IMR-90 (cell line): ENCODE data around the gene HLA-DRB1. TPM values are rescaled to one million over a fixed set of nuclear protein-coding genes. Genes with fewer than 3 reads are reported as not detected.

Experiments used
- ATAC-seq: fragments of 200-7000 bp; cut with Tn5 transposase; 2 replicates; pipeline ENCODE4 v1.9.1; 2020; ENCODE audit warnings: low read depth, mild to moderate bottlenecking, moderate library complexity
- BruUV-seq: library from RNA; stranded (reverse); fragments of 400-500 nt; replicated peaks from 2 replicates; lab custom pipeline; 2021; lab: Mats Ljungman, UMichigan
- CTCF ChIA-PET: fragments of 300-600 bp; formaldehyde crosslinking; extraction: SDS; loops from one replicate; lab custom pipeline; 2021; ENCODE audit warnings: antibody characterized with exemption; lab: Yijun Ruan, JAX
- POLR2A ChIA-PET: fragments of 300-600 bp; sonication (Branson Sonifier 250); formaldehyde crosslinking; loops from one replicate; lab custom pipeline; 2022; ENCODE audit warnings: antibody characterized with exemption; ENCODE audit not compliant: unreplicated experiment; lab: Charles Lee
- DNase-seq: peaks from one replicate; pipeline ENCODE4 v3.0.0; 2013
- H2AFZ ChIP-seq: replicated peaks from 2 replicates; pipeline ENCODE3; 2013; ENCODE audit warnings: low read length, mild to moderate bottlenecking; ENCODE audit not compliant: poor library complexity
- H2AK5ac ChIP-seq: 2 replicates; pipeline ENCODE4 v1.6.1; 2013; ENCODE audit warnings: low read depth, low read length, inconsistent platforms
- H2AK9ac ChIP-seq: replicated peaks from 2 replicates; pipeline ENCODE3; 2013; ENCODE audit warnings: mild to moderate bottlenecking, low read depth, low read length, moderate library complexity; ENCODE audit not compliant: poor library complexity
- H2BK120ac ChIP-seq: 2 replicates; pipeline ENCODE4 v1.6.1; 2013; ENCODE audit warnings: low read depth, low read length, inconsistent platforms
- H2BK15ac ChIP-seq: 3 replicates; pipeline ENCODE4 v1.6.1; 2013; ENCODE audit warnings: low read depth, low read length, inconsistent platforms
- H2BK20ac ChIP-seq: 2 replicates; pipeline ENCODE4 v1.6.1; 2013; ENCODE audit warnings: low read depth, mild to moderate bottlenecking, inconsistent platforms, low read length, moderate library complexity
- H2BK5ac ChIP-seq: 2 replicates; pipeline ENCODE4 v1.6.1; 2013; ENCODE audit warnings: mild to moderate bottlenecking, low read depth, low read length, inconsistent platforms; ENCODE audit not compliant: poor library complexity, severe bottlenecking
- H3K14ac ChIP-seq: replicated peaks from 2 replicates; pipeline ENCODE4 v1.6.1; 2013; ENCODE audit warnings: low read depth, low read length, inconsistent platforms
- H3K18ac ChIP-seq: 2 replicates; pipeline ENCODE4 v1.6.1; 2013; ENCODE audit warnings: low read depth, low read length, control low read depth
- H3K23ac ChIP-seq: 2 replicates; pipeline ENCODE4 v1.6.1; 2013; ENCODE audit warnings: low read depth, low read length, inconsistent platforms
- H3K27ac ChIP-seq: 2 replicates; pipeline ENCODE4 v1.5.1; 2013; ENCODE audit warnings: mild to moderate bottlenecking, control low read depth, low read length; ENCODE audit not compliant: insufficient read depth
- H3K27me3 ChIP-seq: 2 replicates; pipeline ENCODE4 v1.6.1; 2013; ENCODE audit warnings: low read length; ENCODE audit not compliant: control insufficient read depth, insufficient read depth
- H3K36me3 ChIP-seq: 2 replicates; pipeline ENCODE4 v1.6.1; 2013; ENCODE audit warnings: low read length, mixed read lengths; ENCODE audit not compliant: control insufficient read depth, insufficient read depth
- H3K4ac ChIP-seq: 2 replicates; pipeline ENCODE4 v1.6.1; 2013; ENCODE audit warnings: low read depth, low read length, inconsistent platforms
- H3K4me1 ChIP-seq: 2 replicates; pipeline ENCODE4 v1.6.1; 2013; ENCODE audit warnings: low read length, mixed read lengths; ENCODE audit not compliant: control insufficient read depth, insufficient read depth
- H3K4me2 ChIP-seq: 2 replicates; pipeline ENCODE4 v1.6.1; 2013; ENCODE audit warnings: low read depth, mild to moderate bottlenecking, control low read depth, low read length, moderate library complexity
- H3K4me3 ChIP-seq: 2 replicates; pipeline ENCODE4 v1.5.1; 2013; ENCODE audit warnings: low read depth, mild to moderate bottlenecking, control low read depth, low read length, moderate library complexity; ENCODE audit not compliant: insufficient read depth
- H3K56ac ChIP-seq: 2 replicates; pipeline ENCODE4 v1.6.1; 2013; ENCODE audit warnings: low read length, inconsistent platforms; ENCODE audit not compliant: insufficient read depth; ENCODE audit errors: extremely low read depth
- H3K79me1 ChIP-seq, 2 experiments: 2 replicates each; pipeline ENCODE4 v1.6.1; 2013; ENCODE audit warnings: low read length in 2 of 2, inconsistent platforms in 1 of 2, low read depth in 1 of 2
- H3K9ac ChIP-seq: 2 replicates; pipeline ENCODE4 v1.6.1; 2013; ENCODE audit warnings: low read depth, low read length, control low read depth
- H3K9me1 ChIP-seq: 2 replicates; pipeline ENCODE4 v1.6.1; 2013; ENCODE audit warnings: low read length, inconsistent platforms; ENCODE audit not compliant: insufficient read depth
- H3K9me3 ChIP-seq: 2 replicates; pipeline ENCODE4 v1.6.1; 2013; ENCODE audit warnings: low read length; ENCODE audit not compliant: control insufficient read depth, insufficient read depth
- H4K20me1 ChIP-seq: 2 replicates; pipeline ENCODE4 v1.6.1; 2013; ENCODE audit warnings: low read length, inconsistent platforms; ENCODE audit not compliant: insufficient read depth
- H4K5ac ChIP-seq: 2 replicates; pipeline ENCODE4 v1.6.1; 2013; ENCODE audit warnings: mild to moderate bottlenecking, low read depth, low read length, control low read depth
- H4K8ac ChIP-seq, 2 experiments: 2 replicates each; pipeline ENCODE4 v1.6.1; 2013; ENCODE audit warnings: low read depth in 2 of 2, low read length in 2 of 2, control low read depth in 1 of 2, inconsistent platforms in 1 of 2
- H4K91ac ChIP-seq: 2 replicates; pipeline ENCODE4 v1.6.1; 2013; ENCODE audit warnings: low read depth, low read length, inconsistent platforms; ENCODE audit not compliant: insufficient read depth
- BHLHE40 ChIP-seq: fragments of 150-350 bp; IDR thresholded peaks from 2 replicates; pipeline ENCODE4 v1.6.1; 2016; ENCODE audit warnings: mild to moderate bottlenecking, low read depth, low read length
- CEBPB ChIP-seq: IDR thresholded peaks from 2 replicates; pipeline ENCODE4 v1.6.1; 2012; ENCODE audit warnings: low read depth, low read length, improper control_type of control experiment
- CHD1 ChIP-seq: IDR thresholded peaks from 2 replicates; pipeline ENCODE4 v1.6.1; 2012; ENCODE audit warnings: low read depth, low read length, improper control_type of control experiment
- CTCF ChIP-seq: conservative IDR thresholded peaks from 2 replicates; pipeline ENCODE4 v1.5.1; 2012; ENCODE audit warnings: mild to moderate bottlenecking, low read depth, low read length, improper control_type of control experiment
- ELK1 ChIP-seq: fragments of 150-350 bp; IDR thresholded peaks from 2 replicates; pipeline ENCODE4 v1.6.1; 2016; ENCODE audit warnings: low read depth, mild to moderate bottlenecking, low read length, moderate library complexity, borderline replicate concordance
- FOS ChIP-seq: fragments of 150-350 bp; IDR thresholded peaks from 2 replicates; pipeline ENCODE4 v1.6.1; 2016; ENCODE audit warnings: low read depth, low read length
- MAFK ChIP-seq: IDR thresholded peaks from 2 replicates; pipeline ENCODE4 v1.6.1; 2012; ENCODE audit warnings: low read depth, low read length, improper control_type of control experiment
- MAZ ChIP-seq: IDR thresholded peaks from 2 replicates; pipeline ENCODE4 v1.6.1; 2012; ENCODE audit warnings: low read depth, mild to moderate bottlenecking, low read length, improper control_type of control experiment, moderate library complexity, borderline replicate concordance
- MXI1 ChIP-seq: IDR thresholded peaks from 2 replicates; pipeline ENCODE4 v1.6.1; 2012; ENCODE audit warnings: low read depth, mild to moderate bottlenecking, low read length, moderate library complexity, borderline replicate concordance
- NFE2L2 ChIP-seq: fragments of 150-350 bp; IDR thresholded peaks from 2 replicates; pipeline ENCODE4 v1.6.1; 2016; ENCODE audit warnings: low read depth, mild to moderate bottlenecking, low read length
- POLR2A ChIP-seq: IDR thresholded peaks from 2 replicates; pipeline ENCODE4 v1.6.1; 2012; ENCODE audit warnings: mild to moderate bottlenecking, low read depth, low read length
- RAD21 ChIP-seq: IDR thresholded peaks from 2 replicates; pipeline ENCODE4 v1.6.1; 2012; ENCODE audit warnings: low read length, improper control_type of control experiment
- RCOR1 ChIP-seq: IDR thresholded peaks from 2 replicates; pipeline ENCODE4 v1.6.1; 2012; ENCODE audit warnings: mild to moderate bottlenecking, low read length, improper control_type of control experiment; ENCODE audit not compliant: insufficient replicate concordance
- RFX5 ChIP-seq: IDR thresholded peaks from 2 replicates; pipeline ENCODE4 v1.8.0; 2012; ENCODE audit warnings: low read depth, mild to moderate bottlenecking, low read length, moderate library complexity
- SMC3 ChIP-seq: fragments of 150-350 bp; IDR thresholded peaks from 2 replicates; pipeline ENCODE4 v1.6.1; 2016; ENCODE audit warnings: low read depth, mild to moderate bottlenecking, antibody characterized with exemption, low read length, moderate library complexity
- USF2 ChIP-seq: fragments of 150-350 bp; IDR thresholded peaks from 2 replicates; pipeline ENCODE4 v1.6.1; 2017; ENCODE audit warnings: mild to moderate bottlenecking, antibody characterized with exemption, low read length, low read depth
- WGBS, 2 experiments: methylation state at CpG; one replicate each; pipeline versions ENCODE4 v1.1.5 to v1.1.7; 2013; ENCODE audit warnings: missing lambda C conversion rate in 2 of 2; ENCODE audit not compliant: insufficient read length in 1 of 2; ENCODE audit errors: extremely low coverage in 2 of 2; 5-methylcytosine and 5-hydroxymethylcytosine counted together
- dilution Hi-C: fragments of 300-500 bp; cut with HindIII; formaldehyde crosslinking; loops from one replicate; pipeline ENCODE4 v1.14.3; 2018; ENCODE audit warnings: low sequenced_read_pairs; ENCODE audit not compliant: unreplicated experiment
- in situ Hi-C: fragments of 300-500 bp; cut with MboI; formaldehyde crosslinking; loops from 3 replicates; pipeline ENCODE4 v1.14.3; 2019; ENCODE audit warnings: low sequenced_read_pairs, inconsistent platforms, mixed read lengths
- intact Hi-C: fragments of 100-400 bp; cut with micrococcal nuclease; formaldehyde crosslinking; loops from 2 replicates; pipeline ENCODE4 v1.10.0; 2022
- polyA plus RNA-seq, 3 experiments: library from polyadenylated mRNA; depleted of rRNA; stranded (reverse); fragments of >200 nt; gene quantifications; 2 replicates each; pipeline ENCODE4 v1.2.3, GENCODE V29; 2012; ENCODE audit warnings: low replicate concordance in 1 of 3
- total RNA-seq: library from RNA; depleted of rRNA; stranded (reverse); fragments of >200 nt; gene quantifications from 2 replicates; pipeline ENCODE4 v1.2.3, GENCODE V29; 2012

HLA-DRB1 gene
- total and polyA plus RNA-seq, 2 of the 4 experiments (the other 2 are of a cell fraction), result not detected

- Histone ChIP-seq H2AK9ac (no peak overlapping the region), H2BK5ac (no peak overlapping the region), H2BK20ac (no peak overlapping the region), H2BK120ac (no peak overlapping the region), H2AFZ (no peak overlapping the region), H3K14ac (no peak overlapping the region), H3K27ac (no peak overlapping the region), H4K5ac (no peak overlapping the region), H3K56ac (no peak overlapping the region), H3K18ac (no peak overlapping the region), H2BK15ac (no peak overlapping the region), H3K79me1 (no peaks in the 10 kb centered on the region), H3K4me1 (no peaks in the 10 kb centered on the region), H3K4me2 (no peak overlapping the region), H3K27me3 (no peaks in the 10 kb centered on the region), H4K20me1 (no peaks in the 10 kb centered on the region), H3K9me1 (no peaks in the 10 kb centered on the region), H4K91ac (no peak overlapping the region), H3K4ac (no peak overlapping the region), H4K8ac (no peak overlapping the region), H2AK5ac (no peak overlapping the region), H3K9ac (no peak overlapping the region), H3K4me3 (no peak overlapping the region), H3K23ac (no peak overlapping the region), H3K9me3 (no peaks in the 10 kb centered on the region), H3K36me3 (no peaks in the 10 kb centered on the region)
- CTCF ChIA-PET, result no interaction called here
- BruUV-seq, result no TSS peak
- dilution Hi-C loops (no loop called here), intact Hi-C loops (no loop called here), in situ Hi-C loops (no loop called here)
- WGBS, 2 experiments, result no CpG with 5 or more reads among the region's 5 CpGs
- TF ChIP-seq MAFK (no peak), NFE2L2 (no peak), RFX5 (no peak), CTCF (no peak), CEBPB (no peak), RCOR1 (no peak), CHD1 (no peak), RAD21 (no peak), MAZ (no peak), MXI1 (no peak), POLR2A (no peak), FOS (no peak), SMC3 (no peak), BHLHE40 (no peak), ELK1 (no peak), USF2 (no peak)
- ATAC-seq, result no peak
- POLR2A ChIA-PET, result no interaction called here
- no peak for DNase-seq
These were observed 13.6 kb upstream of the HLA-DRB1 start for GRCh38 chr6:32603222-32603621.
